ENCODE results near the gene CLCNKB. TPM values are rescaled to one million over a fixed set of nuclear protein-coding genes. Genes with fewer than 3 reads are reported as not detected.
A peak's percentile ranks its signal among the peaks of the same experiment; 100 is the strongest.

Gene CLCNKB
- total RNA-seq, 1 donor from 2014 or later, result 3.0 TPM

DNA sequence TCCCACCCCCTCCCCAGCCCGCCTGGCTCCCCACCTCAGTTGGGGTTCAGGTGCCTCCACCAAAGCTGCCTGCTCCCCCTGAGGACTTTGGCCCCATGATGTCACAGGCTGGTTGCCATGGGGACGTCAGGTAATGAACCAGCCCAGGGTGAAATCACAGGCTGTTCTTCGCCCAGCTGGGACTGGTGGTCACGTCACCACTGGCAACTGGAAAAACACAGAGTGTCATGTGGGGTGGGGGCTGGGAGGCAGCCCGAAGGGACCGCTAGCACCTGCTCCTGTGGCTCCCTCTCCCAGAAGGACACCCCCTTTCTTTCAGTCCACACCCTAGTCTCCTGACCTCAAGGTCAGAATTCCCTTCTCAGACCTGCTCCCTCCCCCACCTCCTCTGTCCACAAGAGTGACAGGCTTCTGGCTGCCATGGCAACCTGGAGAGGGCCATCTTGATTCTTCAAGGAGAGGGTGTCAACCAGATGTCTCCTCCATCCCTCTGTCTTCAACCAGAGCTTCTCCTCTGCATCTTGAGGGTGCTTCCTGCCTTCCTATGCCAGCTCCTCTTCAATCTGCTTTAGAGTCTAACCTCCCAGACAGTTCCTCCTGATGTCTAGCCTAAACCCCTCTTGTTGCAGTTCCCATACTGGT, 23.7 kb downstream of the CLCNKB start:
- H3K9me3 Mint-ChIP-seq, result no peaks in the 10 kb centered on the region
- DNase-seq (ENCODE audit: low spot score in 2 of 2, unreplicated experiment in 2 of 2), result no peak
- no peaks in the 10 kb centered on the region for H3K27me3 Mint-ChIP-seq (ENCODE audit: low read depth)
- TF ChIP-seq, protein P1, sequence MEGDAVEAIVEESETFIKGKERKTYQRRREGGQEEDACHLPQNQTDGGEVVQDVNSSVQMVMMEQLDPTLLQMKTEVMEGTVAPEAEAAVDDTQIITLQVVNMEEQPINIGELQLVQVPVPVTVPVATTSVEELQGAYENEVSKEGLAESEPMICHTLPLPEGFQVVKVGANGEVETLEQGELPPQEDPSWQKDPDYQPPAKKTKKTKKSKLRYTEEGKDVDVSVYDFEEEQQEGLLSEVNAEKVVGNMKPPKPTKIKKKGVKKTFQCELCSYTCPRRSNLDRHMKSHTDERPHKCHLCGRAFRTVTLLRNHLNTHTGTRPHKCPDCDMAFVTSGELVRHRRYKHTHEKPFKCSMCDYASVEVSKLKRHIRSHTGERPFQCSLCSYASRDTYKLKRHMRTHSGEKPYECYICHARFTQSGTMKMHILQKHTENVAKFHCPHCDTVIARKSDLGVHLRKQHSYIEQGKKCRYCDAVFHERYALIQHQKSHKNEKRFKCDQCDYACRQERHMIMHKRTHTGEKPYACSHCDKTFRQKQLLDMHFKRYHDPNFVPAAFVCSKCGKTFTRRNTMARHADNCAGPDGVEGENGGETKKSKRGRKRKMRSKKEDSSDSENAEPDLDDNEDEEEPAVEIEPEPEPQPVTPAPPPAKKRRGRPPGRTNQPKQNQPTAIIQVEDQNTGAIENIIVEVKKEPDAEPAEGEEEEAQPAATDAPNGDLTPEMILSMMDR (IDR thresholded peaks at IDR 0.05; ENCODE audit: unreplicated experiment), result no peak
- H3K27ac Mint-ChIP-seq, result no peak overlapping the region
- no peaks in the 10 kb centered on the region for H3K36me3 Mint-ChIP-seq
- no peak overlapping the region for H3K4me3 Mint-ChIP-seq
- H3K4me1 Mint-ChIP-seq, result peaks cover 14% of the 10 kb centered on the region

DNA sequence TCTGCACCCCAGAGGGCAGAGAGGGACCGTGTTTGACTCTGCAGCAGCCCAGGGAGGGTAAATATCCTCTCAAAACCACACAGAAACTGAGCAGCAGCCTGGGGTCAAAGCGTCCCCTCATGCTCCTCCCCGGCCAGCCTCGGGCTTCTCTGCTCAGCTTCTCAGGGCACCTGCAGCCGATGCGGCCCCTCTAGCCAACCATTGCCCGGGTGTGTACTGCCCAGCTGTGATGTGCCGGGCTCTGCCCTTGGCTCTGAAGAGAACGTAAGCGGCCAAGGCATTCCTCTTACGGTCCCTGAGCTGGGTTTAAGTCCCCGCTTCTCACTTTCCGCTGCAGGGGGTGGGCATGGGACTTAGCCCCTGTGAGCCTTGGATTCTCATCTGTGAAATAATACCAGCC, 24.4 kb downstream of the CLCNKB start:
- Mint-ChIP-seq H3K27ac (no peak overlapping the region), H3K4me3 (no peak overlapping the region), H3K27me3 (ENCODE audit: low read depth) (no peaks in the 10 kb centered on the region), H3K4me1 (peaks cover 14% of the 10 kb centered on the region), H3K9me3 (no peaks in the 10 kb centered on the region), H3K36me3 (no peaks in the 10 kb centered on the region)
- no peak for DNase-seq (ENCODE audit: low spot score in 2 of 2, unreplicated experiment in 2 of 2)
- TF ChIP-seq, protein P1 (IDR thresholded peaks at IDR 0.05; ENCODE audit: unreplicated experiment), result no peak

DNA sequence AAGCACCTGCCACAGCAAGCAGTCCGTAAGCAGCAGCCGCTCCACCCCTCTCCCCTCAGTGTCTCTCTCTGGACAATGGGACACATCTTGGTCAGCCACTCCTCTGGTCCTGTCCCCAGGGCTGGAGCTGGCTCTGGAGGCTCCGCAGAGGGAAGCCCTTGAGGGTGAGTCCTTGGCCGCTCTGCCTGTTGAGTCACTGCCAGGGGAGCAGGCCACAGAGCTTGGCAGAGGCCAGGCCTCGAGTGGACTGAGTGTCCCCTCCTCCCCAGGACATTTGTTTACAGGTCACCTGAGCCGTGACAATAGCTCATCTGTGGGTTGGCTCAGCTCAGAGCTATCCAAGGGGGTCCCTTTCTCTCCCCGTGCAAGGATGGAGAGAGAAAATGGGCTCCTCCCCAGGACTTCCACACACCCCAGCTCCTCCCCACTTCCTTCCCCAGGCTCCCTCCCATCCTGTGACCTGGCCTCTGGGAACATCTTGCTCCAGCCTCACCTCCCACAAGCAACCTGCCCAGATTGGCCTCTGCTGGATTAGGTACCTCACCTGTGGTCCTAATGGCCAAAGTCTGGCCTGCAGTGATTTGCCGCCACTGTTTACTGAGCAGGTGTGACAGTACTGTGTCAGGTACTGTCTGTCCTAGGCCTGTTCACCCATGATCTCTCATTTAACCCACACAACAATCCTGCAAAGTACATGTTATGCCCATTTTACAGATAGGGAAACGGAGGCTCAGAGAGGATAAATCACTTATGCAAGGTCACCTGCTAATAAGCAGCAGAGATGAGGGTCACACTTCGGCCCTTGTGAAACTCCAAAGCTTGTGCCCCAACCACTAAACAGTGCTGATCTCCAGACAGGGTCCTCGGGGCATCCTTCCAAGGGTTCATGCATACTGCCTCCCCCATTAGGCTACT, 25.0 kb downstream of the CLCNKB start:
- Mint-ChIP-seq H3K36me3 (no peaks in the 10 kb centered on the region), H3K27me3 (ENCODE audit: low read depth) (no peaks in the 10 kb centered on the region), H3K4me1 (peaks cover 14% of the 10 kb centered on the region), H3K4me3 (no peak overlapping the region), H3K27ac (no peak overlapping the region), H3K9me3 (no peaks in the 10 kb centered on the region)
- DNase-seq (ENCODE audit: low spot score in 2 of 2, unreplicated experiment in 2 of 2), result no peak
- TF ChIP-seq, protein P1 (IDR thresholded peaks at IDR 0.05; ENCODE audit: unreplicated experiment), result no peak

DNA sequence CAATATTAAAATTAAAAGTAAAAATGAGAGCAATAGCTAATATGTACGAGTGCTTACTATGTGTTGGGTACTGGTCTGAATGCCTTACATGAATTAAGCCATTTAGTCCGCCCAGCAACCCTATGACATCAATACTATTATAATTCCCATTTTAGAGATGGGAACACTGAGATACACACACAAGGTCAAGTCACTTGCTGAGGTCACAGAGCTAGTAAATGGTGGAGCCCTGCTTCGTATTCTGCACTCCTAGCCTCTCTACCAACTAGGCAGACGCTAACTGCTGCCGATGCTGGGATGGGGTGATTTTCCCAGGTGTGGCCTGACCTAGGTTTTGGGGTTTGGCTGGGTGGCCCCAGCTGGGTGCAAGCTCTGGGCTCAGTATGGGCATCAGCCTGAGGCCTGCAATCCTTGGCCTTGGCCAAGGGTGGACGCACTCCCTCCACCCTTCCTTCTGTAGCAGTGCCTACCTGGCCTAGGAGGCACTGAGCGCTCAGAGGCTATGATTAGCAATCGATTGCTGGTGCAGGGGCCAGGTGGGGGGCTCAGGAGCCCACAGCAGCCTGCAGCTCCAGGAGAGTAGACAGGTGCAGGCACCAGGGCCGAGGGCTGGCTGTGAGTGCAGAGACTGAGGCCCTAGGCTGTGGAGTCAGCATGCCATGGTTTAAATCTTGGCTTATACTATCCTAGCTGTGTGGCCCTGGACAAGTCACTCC, 27.2 kb downstream of the CLCNKB start:
- Mint-ChIP-seq H3K9me3 (no peaks in the 10 kb centered on the region), H3K27me3 (ENCODE audit: low read depth) (peaks cover 8% of the 10 kb centered on the region), H3K4me3 (no peak overlapping the region), H3K27ac (no peak overlapping the region), H3K4me1 (peaks cover 14% of the 10 kb centered on the region), H3K36me3 (no peaks in the 10 kb centered on the region)
- TF ChIP-seq, protein P1 (IDR thresholded peaks at IDR 0.05; ENCODE audit: unreplicated experiment), result no peak
- DNase-seq (ENCODE audit: low spot score in 2 of 2, unreplicated experiment in 2 of 2), result no peak

DNA sequence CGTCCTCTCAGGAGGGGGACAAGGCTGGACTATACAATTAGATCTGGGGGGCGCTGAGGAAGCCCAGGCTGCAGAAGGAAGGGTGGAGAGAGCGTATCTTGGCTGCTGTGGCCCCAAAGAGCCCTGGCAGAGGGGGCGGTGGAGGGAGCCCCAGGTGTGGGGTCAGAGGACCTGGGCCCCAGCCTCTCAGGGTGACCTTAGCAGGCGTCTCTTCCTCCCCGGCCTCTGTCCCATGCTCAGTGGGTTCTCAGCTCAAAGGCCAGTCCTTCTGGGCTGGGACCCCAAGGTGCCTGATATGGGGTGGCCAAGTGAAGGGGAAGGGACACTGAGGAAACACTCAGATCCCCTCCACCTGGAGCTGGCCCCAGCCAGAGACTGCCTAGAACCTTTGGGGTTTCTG, 28.0 kb downstream of the CLCNKB start:
- Mint-ChIP-seq H3K4me3 (peak overlapping the region; percentile 44), H3K27me3 (ENCODE audit: low read depth) (peaks cover 8% of the 10 kb centered on the region), H3K4me1 (peaks cover 14% of the 10 kb centered on the region), H3K36me3 (no peaks in the 10 kb centered on the region), H3K9me3 (no peaks in the 10 kb centered on the region), H3K27ac (no peak overlapping the region)
- TF ChIP-seq, protein P1 (IDR thresholded peaks at IDR 0.05; ENCODE audit: unreplicated experiment), result no peak
- no peak for DNase-seq (ENCODE audit: low spot score in 2 of 2, unreplicated experiment in 2 of 2)

Data from mesothelial cell of epicardium (in vitro differentiated cells).